Sigmoid colon (tissue), 4 donors: Measurements from ENCODE around the gene ZNF599.
A peak's percentile ranks its signal among the peaks of the same experiment; 100 is the strongest.

Source experiments
- POLR2A ChIP-seq, 2 donors: fragments of 450-650 bp; IDR thresholded peaks; one replicate each; pipeline ENCODE4 v1.6.1; 2016; ENCODE audit warnings: antibody characterized with exemption in 2 of 2, mild to moderate bottlenecking in 2 of 2, moderate library complexity in 2 of 2
- POLR2AphosphoS5 ChIP-seq, 4 donors: sonication (generic); formaldehyde crosslinking; IDR thresholded peaks; one replicate each; pipeline ENCODE4 v1.6.1; 2017; ENCODE audit warnings: antibody characterized with exemption in 4 of 4
- TF ChIP-seq, protein P1 (sequence below), 4 experiments: fragments of 450-650 bp in 3 of 4; fragments of 200-600 bp in 1 of 4; IDR thresholded peaks; one replicate each; pipeline ENCODE4 v1.5.1; 2016 to 2019; ENCODE audit warnings: antibody characterized with exemption in 4 of 4, mild to moderate bottlenecking in 3 of 4, moderate library complexity in 2 of 4

DNA sequence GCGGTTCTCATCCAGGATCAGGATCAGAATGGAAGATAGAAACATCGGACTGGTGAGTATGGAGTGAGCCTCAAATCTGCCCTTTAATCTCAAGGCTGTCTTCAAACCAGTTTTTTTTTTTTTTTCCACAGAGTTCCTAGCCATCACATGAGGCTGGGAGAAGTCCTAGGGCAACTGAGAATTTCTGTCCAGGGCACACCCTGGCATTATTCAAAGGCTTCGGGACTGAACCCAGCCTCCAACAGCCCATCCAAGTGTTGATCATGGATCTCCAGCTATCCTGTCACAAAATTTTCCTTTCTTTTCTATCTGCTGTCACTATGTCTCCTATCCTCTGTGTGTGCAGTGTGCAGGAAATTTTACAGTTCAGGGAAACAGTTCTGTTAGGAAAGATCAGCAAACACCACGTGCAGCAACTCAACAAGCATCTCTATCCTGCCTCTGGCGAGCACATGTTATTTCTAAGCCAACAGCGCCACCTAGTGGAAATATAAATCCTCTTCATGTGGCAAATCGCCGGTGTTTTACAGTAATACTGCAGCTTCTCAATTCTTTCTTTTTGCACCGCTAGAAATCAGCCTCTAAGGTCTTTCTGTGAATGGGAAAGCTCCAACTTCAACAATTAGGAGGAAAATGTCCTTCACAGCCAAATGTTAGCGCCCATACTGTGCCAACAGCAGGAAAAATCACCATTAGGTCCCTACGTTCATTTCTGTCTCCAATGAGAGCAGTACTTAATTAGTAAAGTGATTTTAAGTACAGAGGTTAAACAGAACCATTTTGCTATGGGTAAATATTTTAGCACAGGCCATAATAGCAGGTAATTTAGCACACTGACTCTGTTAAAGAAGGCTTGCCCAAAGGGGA is 60.4 kb downstream of the ZNF599 start:
- TF ChIP-seq POLR2AphosphoS5 (IDR thresholded peaks at IDR 0.05) (no peak), POLR2A (IDR thresholded peaks at IDR 0.05) (no peak)
- TF ChIP-seq, protein P1, sequence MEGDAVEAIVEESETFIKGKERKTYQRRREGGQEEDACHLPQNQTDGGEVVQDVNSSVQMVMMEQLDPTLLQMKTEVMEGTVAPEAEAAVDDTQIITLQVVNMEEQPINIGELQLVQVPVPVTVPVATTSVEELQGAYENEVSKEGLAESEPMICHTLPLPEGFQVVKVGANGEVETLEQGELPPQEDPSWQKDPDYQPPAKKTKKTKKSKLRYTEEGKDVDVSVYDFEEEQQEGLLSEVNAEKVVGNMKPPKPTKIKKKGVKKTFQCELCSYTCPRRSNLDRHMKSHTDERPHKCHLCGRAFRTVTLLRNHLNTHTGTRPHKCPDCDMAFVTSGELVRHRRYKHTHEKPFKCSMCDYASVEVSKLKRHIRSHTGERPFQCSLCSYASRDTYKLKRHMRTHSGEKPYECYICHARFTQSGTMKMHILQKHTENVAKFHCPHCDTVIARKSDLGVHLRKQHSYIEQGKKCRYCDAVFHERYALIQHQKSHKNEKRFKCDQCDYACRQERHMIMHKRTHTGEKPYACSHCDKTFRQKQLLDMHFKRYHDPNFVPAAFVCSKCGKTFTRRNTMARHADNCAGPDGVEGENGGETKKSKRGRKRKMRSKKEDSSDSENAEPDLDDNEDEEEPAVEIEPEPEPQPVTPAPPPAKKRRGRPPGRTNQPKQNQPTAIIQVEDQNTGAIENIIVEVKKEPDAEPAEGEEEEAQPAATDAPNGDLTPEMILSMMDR (IDR thresholded peaks at IDR 0.05) = peak; percentile 51 to 80 (median 64)
